GM21515 (cell line): ENCODE data around the gene TRPM8.

Experiments
- ATAC-seq: cut with Tn5 transposase; IDR thresholded peaks from one replicate; pipeline ENCODE4 v1.9.1; 2021; ENCODE audit not compliant: unreplicated experiment

The TRPM8 gene

GRCh38 chr2:234038076-234038802 lies 121.1 kb downstream of the TRPM8 start:
- ATAC-seq = no peak

GRCh38 chr2:234044157-234044556 lies 127.0 kb downstream of the TRPM8 start:
- ATAC-seq = no peak

GRCh38 chr2:234046521-234046920 lies 129.3 kb downstream of the TRPM8 start:
- no peak for ATAC-seq

- ATAC-seq = no peak
Observed at GRCh38 chr2:234047361-234047760, 130.2 kb downstream of the TRPM8 start.

- no peak for ATAC-seq
Observed at GRCh38 chr2:234048049-234048448, 130.9 kb downstream of the TRPM8 start.

GRCh38 chr2:234050455-234051135 lies 133.4 kb downstream of the TRPM8 start, which contains the start of gene SPP2:
TSS of gene SPP2 (plus strand) at chr2:234050702. CDS start at chr2:234050787, 85 bp downstream.
- no peak for ATAC-seq

- no peak for ATAC-seq
Observed at GRCh38 chr2:234051374-234052070, 134.3 kb downstream of the TRPM8 start.

- no peak for ATAC-seq
Observed at GRCh38 chr2:234058881-234059280, 141.7 kb downstream of the TRPM8 start.

- no peak for ATAC-seq
Observed at GRCh38 chr2:234060236-234060635, 143.1 kb downstream of the TRPM8 start.

GRCh38 chr2:234061624-234062257 lies 144.6 kb downstream of the TRPM8 start:
- no peak for ATAC-seq

- no peak for ATAC-seq
Observed at GRCh38 chr2:234066587-234066986, 149.4 kb downstream of the TRPM8 start.
